OCI-LY1 (cell line): Measurements from ENCODE around the gene UBTD2.

ENCODE experiments used
- EZH2 ChIP-seq: fragments of 200-600 bp; sonication (generic), shearing (Covaris generic); IDR thresholded peaks from 2 replicates; pipeline ENCODE4 v1.8.0; 2017; ENCODE audit warnings: borderline replicate concordance, mixed run types, mild to moderate bottlenecking, antibody characterized with exemption, low read length, moderate library complexity, mixed read lengths
- TF ChIP-seq, protein P1 (sequence below): fragments of 200-600 bp; sonication (generic), shearing (Covaris generic); IDR thresholded peaks from 2 replicates; pipeline ENCODE4 v1.5.1; 2017; ENCODE audit warnings: mild to moderate bottlenecking, antibody characterized with exemption, low read length, moderate library complexity, mixed read lengths

GRCh38 chr5:172162323-172162986 lies 121.1 kb downstream of the UBTD2 start:
- TF ChIP-seq, protein P1, sequence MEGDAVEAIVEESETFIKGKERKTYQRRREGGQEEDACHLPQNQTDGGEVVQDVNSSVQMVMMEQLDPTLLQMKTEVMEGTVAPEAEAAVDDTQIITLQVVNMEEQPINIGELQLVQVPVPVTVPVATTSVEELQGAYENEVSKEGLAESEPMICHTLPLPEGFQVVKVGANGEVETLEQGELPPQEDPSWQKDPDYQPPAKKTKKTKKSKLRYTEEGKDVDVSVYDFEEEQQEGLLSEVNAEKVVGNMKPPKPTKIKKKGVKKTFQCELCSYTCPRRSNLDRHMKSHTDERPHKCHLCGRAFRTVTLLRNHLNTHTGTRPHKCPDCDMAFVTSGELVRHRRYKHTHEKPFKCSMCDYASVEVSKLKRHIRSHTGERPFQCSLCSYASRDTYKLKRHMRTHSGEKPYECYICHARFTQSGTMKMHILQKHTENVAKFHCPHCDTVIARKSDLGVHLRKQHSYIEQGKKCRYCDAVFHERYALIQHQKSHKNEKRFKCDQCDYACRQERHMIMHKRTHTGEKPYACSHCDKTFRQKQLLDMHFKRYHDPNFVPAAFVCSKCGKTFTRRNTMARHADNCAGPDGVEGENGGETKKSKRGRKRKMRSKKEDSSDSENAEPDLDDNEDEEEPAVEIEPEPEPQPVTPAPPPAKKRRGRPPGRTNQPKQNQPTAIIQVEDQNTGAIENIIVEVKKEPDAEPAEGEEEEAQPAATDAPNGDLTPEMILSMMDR = no peak
- TF ChIP-seq EZH2 = no peak
